ENCODE results near the gene PMM2.
A peak's percentile ranks its signal among the peaks of the same experiment; 100 is the strongest.
"Not testable (repeated sequence)": the region's sequence is repeated elsewhere in the genome, so short reads cannot be mapped to it uniquely, and the experiment has no call there.

Gene PMM2

DNA sequence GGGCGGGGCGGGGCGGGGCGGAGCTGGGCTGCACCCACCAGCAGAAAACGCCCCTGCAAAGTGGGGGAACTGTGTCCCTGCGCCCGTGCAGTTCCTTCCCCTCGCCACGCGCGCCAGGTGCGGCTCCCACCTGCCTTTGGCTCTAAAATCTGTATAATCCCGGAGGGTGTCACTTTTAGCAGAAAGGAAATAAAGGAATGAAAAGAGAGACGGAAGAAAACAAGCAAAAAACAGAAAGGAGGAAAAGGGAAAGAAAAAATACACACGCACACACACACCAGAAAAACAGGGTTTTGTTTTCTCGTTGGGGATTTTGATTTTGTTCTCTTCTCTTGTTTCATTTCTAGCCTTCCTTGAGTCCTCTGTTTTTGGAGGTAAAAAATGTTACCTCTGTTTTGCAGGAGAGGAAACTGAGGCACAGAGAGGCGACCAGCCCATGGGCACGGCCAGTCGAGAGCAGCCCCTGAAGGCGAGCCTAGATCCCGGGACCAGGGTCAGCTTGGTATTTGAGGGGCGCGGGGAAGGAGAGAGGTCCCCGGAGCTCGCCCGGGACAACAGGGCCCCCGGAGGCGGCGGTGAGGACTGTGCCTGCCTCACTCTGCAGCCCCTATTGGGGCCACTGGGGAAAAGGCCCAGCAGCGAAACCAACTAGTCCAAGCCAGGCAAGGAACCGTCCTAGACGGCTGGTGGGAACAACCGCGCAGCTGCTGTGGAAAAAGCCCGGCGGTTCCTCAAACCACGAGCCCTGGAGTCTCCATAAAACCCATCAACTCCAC, 71.8 kb downstream of the PMM2 start:
- peak; percentile 68 for DNase-seq

DNA sequence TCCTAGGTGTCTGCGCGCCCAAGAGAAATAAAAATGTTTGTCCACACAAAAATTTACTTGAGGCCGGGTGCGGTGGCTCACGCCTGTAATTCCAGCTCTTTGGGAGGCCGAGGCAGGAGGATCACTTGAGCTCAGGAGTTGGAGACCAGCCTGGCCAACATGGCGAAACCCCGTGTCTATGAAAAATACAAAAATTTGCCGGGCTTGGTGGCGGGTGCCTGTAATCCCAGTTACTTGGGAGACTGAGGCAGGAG, 72.3 kb downstream of the PMM2 start:
- not testable (repeated sequence) for DNase-seq

DNA sequence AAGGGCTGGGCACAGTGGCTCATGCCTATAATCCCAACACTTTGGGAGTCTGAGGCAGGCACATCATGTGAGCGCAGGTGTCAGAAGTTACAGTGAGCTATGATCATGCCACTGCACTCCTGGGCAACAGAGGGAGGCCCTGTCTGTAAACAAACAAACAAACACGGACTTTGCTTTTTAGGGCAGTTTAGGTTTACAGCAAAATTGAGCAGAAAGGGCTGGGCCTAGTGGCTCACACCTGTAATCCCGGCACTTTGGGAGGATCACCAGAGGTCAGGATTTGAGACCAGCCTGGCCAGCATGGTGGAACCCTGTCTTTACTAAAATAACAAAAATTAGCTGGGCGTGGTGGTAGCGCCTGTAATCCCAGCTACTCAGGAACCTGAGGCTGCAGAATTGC, 74.4 kb downstream of the PMM2 start:
- no peak for DNase-seq

DNA sequence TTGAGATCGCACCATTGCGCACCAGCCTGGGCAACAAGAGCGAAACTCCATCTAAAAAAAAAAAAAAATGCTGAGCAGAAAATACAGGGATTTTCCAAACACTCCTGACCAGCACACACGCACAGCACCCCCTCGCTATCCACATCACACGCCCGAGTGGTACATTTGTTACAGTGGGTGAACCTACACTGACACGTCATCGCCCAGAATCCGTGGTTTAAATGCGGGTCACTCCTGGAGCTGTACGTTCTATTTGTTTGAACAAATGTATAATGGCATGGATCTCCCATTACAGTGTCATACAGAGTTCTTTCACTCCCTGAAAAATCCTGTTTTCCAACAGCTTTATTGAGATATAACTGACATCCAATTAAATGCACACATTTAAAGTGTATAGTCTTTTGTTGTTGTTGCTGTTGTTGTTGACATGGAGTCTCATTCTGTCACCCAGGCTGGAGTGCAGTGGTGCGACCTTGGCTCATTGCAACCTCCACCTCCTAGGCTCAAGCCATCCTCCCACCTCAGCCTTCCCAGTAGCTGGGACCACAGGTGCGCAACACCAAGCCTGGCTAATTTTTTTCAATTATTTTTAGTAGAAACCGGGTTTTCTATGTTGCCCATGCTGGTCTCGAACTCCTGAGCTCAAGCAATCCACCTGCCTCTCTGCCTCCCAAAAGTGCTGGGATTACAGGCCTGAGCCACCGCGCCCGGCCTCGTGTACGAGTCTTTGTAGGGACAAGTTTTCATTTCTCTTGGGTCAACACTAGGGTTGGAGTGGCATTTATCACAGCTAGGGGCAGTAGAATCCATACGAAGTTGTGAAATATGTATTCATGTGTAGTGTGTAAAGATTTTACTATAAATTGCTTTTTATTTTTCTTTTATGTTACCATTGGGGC, 75.6 kb downstream of the PMM2 start:
- no peak for DNase-seq

DNA sequence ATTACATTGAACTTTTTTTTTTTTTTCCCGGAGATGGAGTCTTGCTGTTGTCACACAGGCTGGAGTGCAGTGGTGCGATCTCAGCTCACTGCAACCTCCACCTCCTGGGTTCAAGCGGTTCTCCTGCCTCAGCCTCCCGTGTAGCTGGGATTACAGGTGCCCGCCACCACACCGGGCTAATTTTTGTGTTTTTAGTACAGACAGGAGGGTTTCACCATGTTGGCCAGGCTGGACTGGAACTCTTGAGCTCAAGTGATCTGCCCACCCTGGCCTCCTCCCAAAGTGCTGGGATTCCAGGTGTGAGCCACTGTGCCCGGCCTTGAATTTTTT, 76.2 kb downstream of the PMM2 start:
- not testable (repeated sequence) for DNase-seq

DNA sequence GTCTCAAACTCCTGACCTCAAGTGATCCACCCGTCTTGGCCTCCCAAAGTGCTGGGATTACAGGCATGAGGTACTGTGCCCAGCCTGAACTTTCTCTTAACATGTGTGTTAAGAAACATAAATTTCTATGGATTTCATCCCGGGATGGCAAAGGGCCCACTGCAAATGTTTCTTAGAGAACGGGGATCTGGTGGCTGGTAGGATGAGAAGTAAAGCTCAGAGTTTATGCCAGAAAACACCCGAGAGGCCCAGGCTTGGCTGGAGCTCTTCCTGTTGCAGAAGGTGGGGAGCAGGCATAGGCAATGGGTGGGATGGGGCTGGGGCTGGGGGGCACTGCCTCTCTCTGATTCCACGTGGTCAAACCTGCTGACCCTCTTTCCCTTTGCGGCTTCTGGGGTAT, 76.7 kb downstream of the PMM2 start:
- DNase-seq: no peak

DNA sequence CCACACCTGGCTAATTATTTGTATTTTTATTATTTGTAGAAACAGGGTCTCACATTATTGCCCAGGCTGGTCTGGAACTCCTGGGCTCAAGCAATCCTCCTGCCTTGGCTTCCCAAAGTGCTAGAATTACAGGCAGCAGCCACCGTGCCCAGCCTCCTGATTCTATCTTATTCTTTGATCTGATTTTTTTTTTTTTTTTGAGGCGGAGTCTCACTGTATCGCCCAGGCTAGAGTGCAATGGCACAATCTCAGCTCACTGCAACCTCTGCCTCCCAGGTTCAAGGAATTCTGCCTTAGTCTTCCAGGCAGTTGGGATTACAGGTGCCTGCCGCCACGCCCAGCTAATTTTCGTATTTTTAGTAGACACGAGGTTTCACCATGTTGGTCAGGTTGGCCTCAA, 77.7 kb downstream of the PMM2 start:
- DNase-seq: not testable (repeated sequence)

DNA sequence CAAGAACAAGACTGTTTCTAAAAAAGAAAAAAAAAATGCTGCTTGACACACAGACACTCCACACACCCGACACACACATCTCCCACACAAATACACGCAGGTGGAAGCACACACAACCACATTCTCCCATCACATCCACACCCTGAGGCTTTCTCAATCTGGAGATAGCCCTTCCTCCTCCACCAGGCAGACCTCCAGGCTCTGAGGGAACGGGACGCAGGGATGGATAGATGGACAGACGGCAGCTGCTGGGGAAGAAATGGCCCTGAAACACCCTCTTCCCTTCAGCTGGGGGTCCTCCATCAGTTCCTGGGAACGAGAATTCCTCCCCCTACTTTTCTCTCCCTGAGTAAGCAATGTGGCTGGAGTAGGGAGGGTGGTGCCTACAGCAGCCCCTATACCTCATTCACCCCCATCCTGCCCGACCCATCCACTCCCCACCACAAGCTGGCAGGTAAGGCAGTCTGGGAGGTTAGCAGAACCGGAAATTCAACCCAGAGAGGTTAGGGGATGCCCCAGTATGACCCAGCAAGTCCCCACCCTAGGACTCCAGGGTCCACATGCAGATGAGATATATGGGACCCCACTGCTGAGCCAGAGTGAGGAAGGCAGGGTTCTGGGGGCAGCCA, 80.4 kb downstream of the PMM2 start:
- no peak for DNase-seq

DNA sequence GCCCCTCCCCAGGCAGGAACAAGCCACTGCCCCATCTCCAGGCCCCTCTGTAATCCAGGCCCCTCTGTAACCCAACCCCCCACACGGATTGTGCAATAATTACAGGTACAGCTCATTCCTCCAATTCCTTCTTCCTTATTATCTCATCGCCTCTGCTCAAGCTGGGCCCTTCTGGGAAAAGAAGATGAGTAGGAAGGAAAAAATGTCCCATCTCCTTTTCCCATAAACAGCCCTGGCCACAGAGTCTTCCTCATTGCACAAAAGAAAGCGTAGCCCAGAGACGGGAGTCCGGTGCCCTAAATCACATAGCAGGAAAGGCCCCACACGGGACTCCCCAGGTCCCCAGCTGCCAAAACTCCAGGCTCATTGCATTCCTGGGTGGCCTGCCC, 80.9 kb downstream of the PMM2 start:
- no peak for DNase-seq

DNA sequence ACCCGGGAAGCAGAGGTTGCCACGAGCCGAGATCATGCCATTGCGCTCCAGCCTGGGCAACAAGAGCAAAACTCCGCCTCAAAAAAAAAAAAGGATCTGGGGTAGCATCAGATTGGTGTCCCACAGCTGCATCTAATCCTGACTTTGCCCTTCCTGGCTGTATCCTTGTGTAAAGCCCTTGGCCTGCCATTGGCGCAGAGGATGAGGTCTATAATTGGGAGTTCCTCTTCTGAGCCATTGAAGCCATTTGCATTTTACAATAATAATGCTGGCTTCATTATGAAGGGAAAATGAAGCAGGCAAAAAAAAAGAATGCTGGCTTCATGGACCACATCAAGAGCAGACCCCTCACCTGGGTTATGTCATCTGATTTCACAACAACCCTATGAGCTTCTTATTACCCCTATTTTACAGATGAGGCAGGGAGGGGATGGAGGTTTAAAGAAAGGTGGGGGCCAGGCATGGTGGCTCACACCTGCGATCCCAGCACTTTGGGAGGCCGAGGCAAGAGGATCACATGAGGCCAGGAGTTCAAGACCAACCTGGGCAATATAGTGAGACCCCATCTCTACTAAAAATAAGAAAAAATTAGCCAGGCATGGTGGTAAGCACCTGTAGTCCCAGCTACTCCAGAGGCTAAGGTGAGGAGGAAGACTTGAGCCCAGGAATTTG, 83.3 kb downstream of the PMM2 start:
- no peak for DNase-seq

DNA sequence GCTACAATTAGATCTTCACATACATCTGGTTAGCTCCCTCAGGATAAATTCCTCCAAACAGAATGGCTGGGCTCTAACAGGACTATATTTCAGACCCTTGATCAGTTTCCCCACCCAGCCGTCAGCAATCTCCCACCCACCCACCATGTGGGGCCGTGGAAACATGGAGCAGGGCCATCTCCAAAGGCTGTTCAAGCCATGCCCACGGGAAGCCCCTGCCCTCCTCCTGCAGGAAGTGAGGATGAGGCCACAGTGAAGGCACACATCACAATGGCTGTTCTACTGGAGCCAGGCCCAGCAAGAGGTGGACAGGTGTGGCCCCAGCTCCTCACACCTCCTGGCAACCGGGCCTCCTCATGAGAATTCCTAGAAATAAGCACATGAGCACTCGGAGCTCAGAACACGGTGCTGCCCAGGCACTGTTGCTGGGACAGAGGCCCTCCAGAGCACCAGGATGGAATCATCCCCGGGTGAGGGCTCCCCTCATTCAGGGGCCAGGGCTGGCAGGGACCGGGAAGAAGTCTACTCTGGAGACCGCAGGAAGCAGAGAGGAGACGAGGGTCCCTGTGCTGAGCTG, 84.5 kb downstream of the PMM2 start, which contains the start of gene LITAFD:
TSS of gene LITAFD (plus strand) at position 311 of the 577 bp plus-strand sequence. CDS start 2,005 bp downstream, outside the sequence.
- DNase-seq: no peak

DNA sequence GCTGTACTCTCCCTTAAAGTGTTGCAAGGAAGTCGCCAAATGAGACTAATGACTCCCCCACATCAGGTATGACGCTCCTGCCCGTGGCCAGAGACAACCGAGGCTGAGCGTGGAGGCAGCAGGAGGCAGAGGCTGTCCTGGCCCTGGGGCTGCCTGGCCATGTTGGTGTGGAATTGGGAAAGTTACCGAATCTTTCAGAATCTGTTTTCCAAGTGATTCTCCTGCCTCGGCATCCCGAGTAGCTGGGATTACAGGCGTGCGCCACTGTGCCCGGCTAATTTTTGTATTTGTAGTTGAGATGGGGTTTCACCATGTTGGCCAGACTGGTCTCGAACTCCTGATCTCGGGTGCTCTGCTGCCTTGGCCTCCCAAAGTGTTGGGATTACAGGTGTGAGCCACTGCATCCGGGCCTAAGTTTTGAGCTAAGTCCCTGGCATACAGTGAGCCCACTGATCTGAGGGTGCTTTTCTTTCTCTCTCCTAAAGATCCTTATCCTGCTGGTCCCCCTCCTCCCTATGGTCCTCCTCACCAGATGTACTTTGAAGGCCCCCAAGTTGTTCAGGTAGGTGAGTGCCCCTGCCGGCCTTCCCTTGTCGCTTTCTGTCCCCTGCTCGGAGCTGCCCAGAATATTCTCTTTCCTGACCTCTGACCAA, 85.2 kb downstream of the PMM2 start:
- no peak for DNase-seq

DNA sequence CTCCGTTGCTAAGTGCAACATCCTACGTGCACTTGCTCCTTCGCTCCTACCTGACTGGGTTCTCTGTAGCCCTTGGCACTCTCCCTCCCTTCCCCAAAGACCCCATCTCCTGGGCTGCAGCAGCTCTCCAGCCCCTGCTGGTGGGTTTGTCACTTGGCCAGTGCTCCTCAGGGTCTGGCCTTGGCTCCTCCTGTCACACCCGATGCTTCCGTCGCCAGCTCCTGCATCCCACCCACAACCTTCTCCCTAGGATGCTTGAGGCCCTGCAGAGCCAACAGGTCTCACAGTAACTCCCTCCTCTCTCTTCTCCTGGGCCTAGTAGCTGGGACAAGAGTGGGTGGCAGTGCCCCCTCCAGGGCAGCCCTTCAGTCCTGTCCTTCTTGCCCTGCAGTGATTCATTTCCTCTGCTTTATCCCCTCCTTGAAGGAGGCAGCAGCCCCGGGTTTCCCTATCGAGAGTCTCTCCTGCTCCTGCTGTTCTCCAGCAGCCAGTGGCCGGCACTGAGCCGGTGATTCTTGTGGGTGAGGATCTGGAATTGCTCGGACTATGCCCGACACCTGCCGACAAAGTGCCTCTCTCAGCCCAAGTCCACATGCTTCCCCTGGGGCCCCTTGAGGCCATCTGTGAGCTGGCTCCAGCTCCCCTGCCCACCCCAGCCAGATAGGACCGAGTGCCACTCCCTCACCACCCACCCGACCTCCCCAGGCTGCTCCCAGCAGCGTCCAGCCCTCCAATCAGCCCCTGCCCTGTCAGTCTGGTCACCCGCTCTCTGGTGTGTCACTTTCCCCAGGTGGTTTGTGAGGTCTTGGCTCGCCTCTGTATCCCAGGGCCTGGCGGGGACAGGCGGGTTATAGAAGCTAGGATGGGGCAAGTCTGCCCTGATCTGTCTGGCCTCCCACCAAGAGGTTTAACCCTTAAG, 88.3 kb downstream of the PMM2 start:
- peak; percentile 61 for DNase-seq

DNA sequence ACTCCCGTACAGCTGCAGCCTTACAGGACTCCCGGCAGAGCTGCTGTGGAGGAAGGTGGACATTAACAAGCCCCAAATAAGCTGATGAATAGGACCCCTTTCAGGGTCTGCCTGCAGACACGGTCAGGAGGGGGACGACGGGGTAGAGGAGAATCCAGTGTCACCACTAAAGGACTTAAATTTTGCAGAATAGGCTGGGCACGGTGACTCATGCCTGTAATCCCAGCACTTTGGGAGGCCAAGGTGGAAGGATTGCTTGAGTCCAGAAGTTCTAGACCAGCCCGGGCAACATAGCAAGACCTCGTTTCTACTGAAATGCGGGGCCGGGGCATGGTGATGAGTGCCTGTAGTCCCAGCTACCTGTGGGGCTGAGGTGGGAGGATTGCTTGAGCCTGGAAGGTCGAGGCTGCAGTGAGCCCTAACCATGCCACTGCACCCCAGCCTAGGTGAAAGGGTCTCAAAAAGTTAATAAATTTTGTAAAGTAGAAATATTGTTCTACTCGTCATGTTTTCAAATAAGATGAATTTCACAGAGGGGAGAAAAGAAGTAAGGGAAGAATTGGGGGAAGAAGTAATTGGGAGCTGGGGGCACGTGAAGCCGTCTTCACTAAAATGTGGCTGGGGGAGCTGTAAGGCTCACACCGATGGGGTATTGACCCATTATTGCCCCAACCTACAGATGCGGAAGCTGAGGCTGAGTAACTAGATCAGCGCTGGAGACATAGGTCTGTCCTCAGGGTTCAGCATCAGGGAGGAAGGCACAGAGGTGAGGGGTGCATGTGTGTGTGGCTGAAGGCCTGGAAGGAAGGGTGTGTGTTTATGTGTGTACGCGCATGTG, 89.2 kb downstream of the PMM2 start:
- no peak for DNase-seq

DNA sequence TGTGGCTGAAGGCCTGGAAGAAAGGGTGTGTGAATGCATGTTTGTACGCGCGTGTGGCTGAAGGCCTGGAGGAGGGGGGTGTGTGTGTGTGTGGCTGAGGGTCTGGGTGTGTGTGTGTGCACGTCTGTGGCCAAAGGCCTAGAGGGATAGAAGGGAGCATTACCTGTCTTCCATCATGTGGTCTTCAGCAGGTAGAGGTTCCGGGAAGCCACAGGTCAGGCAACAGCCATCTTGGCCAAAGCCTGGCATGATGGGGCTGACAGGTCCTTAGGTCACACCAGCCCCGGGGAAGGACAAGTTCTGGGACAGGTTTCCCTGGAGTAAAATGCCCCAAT, 89.8 kb downstream of the PMM2 start:
- DNase-seq: no peak

DNA sequence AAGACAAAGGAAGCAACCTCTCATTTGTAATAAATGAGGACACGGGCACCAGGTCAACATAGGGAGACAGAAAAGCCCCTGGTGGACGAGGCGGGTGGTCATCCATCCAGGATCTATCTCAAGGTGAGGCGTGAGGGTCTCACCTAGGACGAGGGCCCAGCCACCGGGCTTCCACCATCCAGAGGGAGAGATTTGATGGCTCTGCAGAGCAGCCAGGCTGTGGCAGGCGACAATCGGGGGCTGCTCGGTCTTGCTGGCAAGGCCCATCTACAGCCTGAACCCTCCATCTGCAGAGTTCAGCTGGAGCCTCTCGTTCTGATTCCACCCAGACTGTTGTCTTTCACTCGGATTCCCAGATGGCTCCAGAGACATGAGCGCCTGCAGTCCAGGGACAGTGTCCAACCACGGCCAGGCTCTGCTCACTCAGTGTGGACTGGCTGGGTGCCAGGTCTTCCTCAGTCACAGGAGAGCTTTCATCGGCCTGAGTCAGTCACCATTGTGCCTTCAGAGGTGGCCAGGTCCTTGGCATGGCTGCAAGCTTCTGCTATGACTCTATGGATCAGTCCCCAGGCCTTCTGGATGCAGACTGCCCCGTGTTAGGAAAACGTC, 90.4 kb downstream of the PMM2 start:
- DNase-seq: no peak

DNA sequence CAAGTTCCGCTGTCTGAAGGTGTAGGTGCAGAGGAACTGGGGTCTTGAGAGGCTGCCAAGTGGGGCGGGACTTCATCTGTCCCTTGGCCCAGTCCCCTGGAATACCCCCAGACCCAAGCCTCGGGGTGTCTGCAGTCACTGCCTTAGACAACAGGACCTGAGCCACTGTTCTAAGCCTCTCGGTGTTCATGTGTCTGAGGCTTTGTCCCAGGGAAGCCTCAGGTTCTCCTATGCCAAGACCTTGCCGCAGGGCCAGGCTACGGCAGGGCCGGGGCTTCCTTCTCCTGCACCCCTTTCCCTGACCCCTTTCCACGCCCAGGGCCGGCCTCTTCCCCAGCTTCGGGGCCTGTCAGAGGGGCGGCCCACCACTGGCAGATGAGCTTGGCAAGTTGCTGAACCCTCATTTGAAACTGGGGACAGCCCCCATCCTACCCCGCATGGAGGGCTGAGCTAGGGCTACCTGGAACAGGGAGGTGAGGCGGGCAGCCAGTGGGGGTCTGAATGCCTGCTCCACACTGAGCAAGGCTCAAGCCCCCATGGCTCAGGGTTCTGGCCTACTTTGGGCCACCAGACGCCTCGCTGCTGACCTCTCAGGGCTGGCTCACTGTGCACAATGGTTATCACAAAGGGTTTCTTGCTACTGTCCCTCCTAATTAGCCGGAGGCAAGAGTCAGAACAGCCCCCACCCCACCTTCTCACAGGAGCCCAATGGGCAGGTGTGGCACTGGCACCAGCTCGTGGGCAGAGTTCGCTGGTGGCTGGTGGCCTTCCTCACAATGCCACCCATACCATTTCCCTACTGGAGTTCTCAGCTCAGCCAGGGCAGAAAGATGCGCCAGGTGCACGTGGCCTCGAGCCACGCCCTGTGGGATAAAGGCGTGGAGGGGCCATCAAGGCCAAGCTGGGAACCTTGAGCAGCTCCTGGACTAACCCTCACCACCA, 91.6 kb downstream of the PMM2 start:
- DNase-seq: no peak

DNA sequence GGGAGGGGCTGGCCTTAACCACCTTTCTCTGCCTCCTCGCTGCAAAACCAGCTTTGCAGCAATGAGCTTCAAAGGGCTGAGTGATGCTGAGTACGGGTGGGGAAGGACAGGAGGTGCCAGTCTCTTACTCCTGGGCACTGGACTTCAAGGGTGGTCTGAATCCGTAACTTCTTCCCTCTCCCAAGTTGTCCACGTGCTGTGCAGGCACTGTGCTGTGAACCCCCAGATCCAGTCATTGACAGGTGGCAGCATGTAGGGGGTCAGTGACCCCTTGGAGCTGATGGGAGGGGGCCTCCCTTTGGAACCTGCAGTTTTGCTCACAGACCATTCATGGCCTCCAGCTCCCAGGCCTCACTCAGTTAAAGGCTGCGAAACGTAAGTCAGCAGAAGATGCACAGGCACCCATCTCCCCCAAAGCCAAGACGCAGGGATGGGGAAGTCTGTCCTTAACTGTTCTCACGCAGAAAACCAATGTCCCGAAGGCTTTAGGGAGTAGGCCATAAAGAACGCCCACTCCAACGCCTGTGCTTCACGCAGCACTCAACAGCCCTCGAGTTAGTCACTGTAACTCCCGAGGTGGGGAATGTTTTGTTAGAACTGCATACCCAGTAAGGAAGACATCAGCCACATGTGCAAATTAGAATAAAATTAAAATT, 92.4 kb downstream of the PMM2 start:
- no peak for DNase-seq
